ENCODE data around the gene NMT2.

The NMT2 gene

DNA sequence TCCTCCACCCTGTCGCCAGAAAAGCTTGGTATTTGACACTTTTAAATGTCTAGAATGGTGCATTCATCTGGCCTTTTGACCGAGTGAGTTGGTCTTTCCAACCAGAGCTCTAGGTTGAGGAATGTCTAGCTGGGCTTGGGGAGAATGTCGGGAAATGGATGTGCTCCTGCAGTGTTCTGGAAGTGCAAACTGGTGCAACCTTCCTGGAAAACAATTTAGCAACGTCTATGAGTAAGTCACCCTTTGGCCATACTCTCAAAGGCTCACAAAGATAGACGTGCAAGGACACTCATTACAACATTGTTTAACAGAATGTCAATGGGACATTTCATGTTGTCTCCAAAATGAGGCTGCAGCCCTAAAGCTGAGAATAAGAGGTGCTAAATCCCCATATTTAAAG lies 12.2 kb upstream of the NMT2 start:
- TF ChIP-seq, protein P1, sequence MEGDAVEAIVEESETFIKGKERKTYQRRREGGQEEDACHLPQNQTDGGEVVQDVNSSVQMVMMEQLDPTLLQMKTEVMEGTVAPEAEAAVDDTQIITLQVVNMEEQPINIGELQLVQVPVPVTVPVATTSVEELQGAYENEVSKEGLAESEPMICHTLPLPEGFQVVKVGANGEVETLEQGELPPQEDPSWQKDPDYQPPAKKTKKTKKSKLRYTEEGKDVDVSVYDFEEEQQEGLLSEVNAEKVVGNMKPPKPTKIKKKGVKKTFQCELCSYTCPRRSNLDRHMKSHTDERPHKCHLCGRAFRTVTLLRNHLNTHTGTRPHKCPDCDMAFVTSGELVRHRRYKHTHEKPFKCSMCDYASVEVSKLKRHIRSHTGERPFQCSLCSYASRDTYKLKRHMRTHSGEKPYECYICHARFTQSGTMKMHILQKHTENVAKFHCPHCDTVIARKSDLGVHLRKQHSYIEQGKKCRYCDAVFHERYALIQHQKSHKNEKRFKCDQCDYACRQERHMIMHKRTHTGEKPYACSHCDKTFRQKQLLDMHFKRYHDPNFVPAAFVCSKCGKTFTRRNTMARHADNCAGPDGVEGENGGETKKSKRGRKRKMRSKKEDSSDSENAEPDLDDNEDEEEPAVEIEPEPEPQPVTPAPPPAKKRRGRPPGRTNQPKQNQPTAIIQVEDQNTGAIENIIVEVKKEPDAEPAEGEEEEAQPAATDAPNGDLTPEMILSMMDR (IDR thresholded peaks at IDR 0.05; ENCODE audit: extremely low read depth, missing control alignments): no peak
- DNase-seq (ENCODE audit: low spot score): no peak

DNA sequence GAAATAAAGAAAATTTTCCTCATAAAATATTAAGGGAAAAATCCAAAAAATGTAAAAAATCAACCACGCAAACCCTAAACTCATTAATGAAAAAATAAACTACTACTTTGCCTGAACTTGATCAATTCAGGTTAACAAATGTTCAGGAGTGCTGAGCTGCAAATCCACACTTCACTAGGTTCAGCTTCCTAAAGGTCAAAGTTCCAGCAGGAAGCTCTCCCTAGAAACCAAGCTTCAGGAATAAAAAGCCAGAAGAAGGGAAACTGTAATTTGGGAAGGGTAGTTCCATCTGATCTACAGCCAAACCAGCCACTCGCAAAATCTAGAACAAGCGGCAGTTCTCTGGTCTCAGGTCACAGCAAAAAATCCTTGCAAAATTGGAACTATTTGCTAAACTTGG lies 7.8 kb upstream of the NMT2 start:
- TF ChIP-seq, protein P1 (IDR thresholded peaks at IDR 0.05; ENCODE audit: extremely low read depth, missing control alignments): no peak
- DNase-seq (ENCODE audit: low spot score): no peak

DNA sequence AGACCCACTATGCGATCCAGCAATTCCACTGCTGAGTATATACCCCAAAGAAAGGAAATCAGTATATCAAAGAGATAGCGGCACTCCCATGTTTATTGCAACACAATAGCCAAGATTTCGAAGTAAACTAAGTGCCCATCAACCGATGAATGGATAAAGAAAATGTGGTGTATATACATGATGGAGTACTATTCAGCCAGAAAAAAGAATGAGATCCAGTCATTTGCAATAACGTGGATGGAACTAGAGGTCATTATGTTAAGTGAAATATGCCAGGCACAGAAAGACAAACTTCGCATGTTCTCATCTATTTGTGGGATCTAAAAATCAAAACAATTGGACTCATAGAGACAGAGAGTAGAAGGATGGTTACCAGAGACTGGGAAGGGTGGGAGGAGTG lies 7.1 kb upstream of the NMT2 start:
- TF ChIP-seq, protein P1 (IDR thresholded peaks at IDR 0.05; ENCODE audit: extremely low read depth, missing control alignments): no peak
- no peak for DNase-seq (ENCODE audit: low spot score)

DNA sequence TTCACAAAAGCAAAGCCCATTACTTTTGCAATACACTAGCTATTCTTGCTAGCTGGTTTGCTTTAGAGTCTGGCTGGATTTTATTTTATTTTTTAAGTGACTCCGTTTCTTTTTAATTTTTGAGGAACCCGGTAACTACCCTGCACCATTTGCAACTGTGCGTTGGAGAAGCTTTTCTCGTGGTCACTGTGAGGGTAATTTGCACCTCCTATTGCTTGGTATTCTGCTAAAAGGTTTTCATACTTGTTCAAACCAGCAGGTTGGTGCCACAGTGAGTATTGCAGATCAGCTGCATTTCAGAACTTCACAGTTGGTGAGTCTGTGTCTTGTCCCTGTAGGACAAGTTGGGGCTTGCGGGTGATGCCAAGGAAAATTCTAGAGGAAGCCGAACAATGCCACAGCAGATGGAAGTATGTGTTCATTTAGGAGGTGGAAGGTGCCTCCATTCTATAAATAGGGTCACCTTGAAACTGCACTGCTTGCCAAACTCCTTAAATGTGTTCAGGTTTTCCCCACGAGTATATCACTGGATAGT lies 3.9 kb upstream of the NMT2 start:
- no peak for DNase-seq (ENCODE audit: low spot score)
- TF ChIP-seq, protein P1 (IDR thresholded peaks at IDR 0.05; ENCODE audit: extremely low read depth, missing control alignments): no peak

DNA sequence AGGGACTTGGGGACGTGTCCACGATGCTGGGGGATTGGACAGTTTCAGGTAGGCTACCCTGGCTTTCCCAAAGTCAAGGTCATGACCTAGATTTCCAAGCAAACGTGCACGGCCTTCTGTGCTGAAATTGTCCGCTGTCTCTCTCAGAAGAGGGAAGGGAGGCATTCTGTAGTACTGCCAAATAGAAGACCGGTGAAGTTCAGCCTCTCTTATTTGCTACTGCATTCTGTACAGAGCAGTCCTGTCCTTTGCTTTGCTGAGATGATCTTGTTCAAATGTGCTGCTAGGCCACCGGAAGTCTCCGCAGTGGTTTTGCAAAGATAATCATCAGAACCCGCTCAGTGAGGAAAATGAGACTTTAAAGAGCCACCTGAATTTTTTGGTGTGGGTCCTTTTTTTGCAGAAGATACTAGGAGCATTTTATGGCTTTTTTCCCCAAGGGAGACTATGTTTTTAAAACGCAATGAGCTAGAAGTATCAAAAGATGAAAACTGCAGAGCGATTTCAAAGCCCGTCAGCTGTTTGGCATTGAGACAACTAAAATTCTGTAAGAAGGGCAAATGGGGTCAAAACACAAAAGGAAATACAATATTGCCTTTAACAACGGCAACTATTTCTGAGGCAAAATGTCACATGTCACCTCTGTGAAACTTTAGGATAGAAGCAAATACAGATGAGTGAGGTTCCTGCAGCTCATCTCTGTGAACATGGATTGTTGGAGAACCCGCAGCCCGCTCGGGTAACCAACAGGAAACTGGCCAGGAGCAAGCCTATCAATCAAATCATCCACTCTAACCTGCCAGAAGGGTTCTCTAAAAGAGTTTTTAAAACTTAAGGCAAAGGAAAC lies 1.3 kb upstream of the NMT2 start:
- TF ChIP-seq, protein P1 (IDR thresholded peaks at IDR 0.05; ENCODE audit: extremely low read depth, missing control alignments): no peak
- DNase-seq (ENCODE audit: low spot score): no peak

DNA sequence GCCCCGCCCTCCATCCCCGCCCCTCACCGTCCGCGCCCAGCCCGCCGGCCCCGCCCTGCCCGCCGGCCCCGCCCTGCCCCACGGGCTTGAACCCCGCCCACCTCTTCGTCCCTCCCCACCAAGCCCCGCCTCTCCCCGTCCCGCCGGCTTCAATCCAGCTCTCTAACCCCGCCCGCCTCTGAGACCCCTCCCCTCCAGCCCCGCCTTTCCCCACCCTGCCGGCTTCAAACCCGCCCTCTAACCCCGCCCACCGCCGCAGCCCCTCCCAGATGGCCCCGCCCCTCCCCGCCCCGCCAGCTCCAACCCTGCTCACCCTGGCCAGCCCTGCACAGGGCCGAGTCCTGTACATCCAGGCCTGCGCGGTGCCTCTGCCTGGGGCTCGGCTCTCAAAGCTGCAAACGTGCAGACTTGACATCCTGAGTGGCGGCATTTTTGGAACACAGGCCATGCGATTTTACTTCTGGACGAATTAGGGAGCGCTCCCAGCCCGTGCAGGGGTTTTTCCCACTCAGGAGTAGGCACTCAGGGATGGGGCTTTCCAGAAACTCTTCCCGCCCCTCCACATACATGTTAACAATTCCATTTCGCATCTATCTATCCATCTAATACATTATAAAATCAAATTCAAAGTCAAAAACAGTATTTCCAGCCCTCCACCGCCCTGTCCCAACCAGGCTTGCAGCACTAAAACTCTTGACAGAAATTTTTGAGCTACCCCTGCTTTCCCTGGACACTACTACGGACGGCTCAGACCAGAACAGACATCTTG lies 477 bp upstream of the NMT2 start:
- peak; percentile 99 for DNase-seq (ENCODE audit: low spot score)

More for the DNA sequence above, 477 bp upstream of the NMT2 start:
- TF ChIP-seq, protein P1 (IDR thresholded peaks at IDR 0.05; ENCODE audit: extremely low read depth, missing control alignments): no peak

Measured in GM20000 (cell line).